ENCODE measurements around the gene AHSP.

The AHSP gene

GRCh38 chr16:31517800-31518402 lies 9.8 kb upstream of the AHSP start:
- Histone ChIP-seq H2BK120ac (ENCODE audit: low read depth, low read length) (no peak overlapping the region), H3K36me3 (ENCODE audit: control insufficient read depth in 1 of 2, insufficient read depth in 2 of 2, low read depth in 1 of 2, low read length in 2 of 2) (no peaks in the 10 kb centered on the region), H4K8ac (ENCODE audit: low read length) (no peak overlapping the region), H3K23ac (ENCODE audit: low read length in 2 of 2) (no peak overlapping the region), H3K27me3 (ENCODE audit: control insufficient read depth in 1 of 2, insufficient read depth in 1 of 2, low read length in 2 of 2) (no peaks in the 10 kb centered on the region), H3K27ac (ENCODE audit: low read length, poor library complexity, severe bottlenecking) (no peak overlapping the region), H2AK5ac (ENCODE audit: low read length, severe bottlenecking) (no peak overlapping the region), H2BK15ac (ENCODE audit: low read depth, poor library complexity, severe bottlenecking) (no peak overlapping the region), H2AFZ (ENCODE audit: low read depth, low read length) (no peak overlapping the region), H2BK12ac (ENCODE audit: low read length in 2 of 2) (no peak overlapping the region), H3K4me3 (ENCODE audit: insufficient read depth in 1 of 2, low read depth in 1 of 2, low read length in 2 of 2) (no peak overlapping the region), H3K18ac (ENCODE audit: low read depth in 1 of 2, low read length in 2 of 2) (no peak overlapping the region), H3K4me2 (ENCODE audit: low read length, poor library complexity, severe bottlenecking) (no peak overlapping the region), H4K91ac (ENCODE audit: low read length) (no peak overlapping the region), H3K9me3 (ENCODE audit: control insufficient read depth, low read length) (peaks cover under 1% of the 10 kb centered on the region), H2BK5ac (ENCODE audit: low read depth, low read length, poor library complexity, severe bottlenecking) (no peak overlapping the region), H3K14ac (ENCODE audit: low read length in 2 of 2) (no peak overlapping the region), H3K9ac (ENCODE audit: low read length) (no peak overlapping the region), H3K4me1 (ENCODE audit: control insufficient read depth, insufficient read depth, low read depth, low read length) (no peaks in the 10 kb centered on the region), H3K79me1 (replicated peaks; ENCODE audit: low read length, poor library complexity, severe bottlenecking) (no peaks in the 10 kb centered on the region), H3K4ac (ENCODE audit: low read depth in 1 of 2, low read length in 2 of 2) (no peak overlapping the region)
- no peak for DNase-seq
- WGBS: 83% methylated on average over 3 of the region's 4 CpGs

- H3K36me3 ChIP-seq (ENCODE audit: control insufficient read depth in 1 of 2, insufficient read depth in 2 of 2, low read depth in 1 of 2, low read length in 2 of 2): no peaks in the 10 kb centered on the region
- no peak overlapping the region for H3K23ac ChIP-seq (ENCODE audit: low read length in 2 of 2)
- H3K4me1 ChIP-seq (ENCODE audit: control insufficient read depth, insufficient read depth, low read depth, low read length): no peaks in the 10 kb centered on the region
- no peak overlapping the region for H3K4me2 ChIP-seq (ENCODE audit: low read length, poor library complexity, severe bottlenecking)
- no peak for DNase-seq
- no peak overlapping the region for H3K27ac ChIP-seq (ENCODE audit: low read length, poor library complexity, severe bottlenecking)
- WGBS: 83% methylated on average over 2 of the region's 2 CpGs
- no peak overlapping the region for H3K18ac ChIP-seq (ENCODE audit: low read depth in 1 of 2, low read length in 2 of 2)
- H2BK5ac ChIP-seq (ENCODE audit: low read depth, low read length, poor library complexity, severe bottlenecking): no peak overlapping the region
- H4K8ac ChIP-seq (ENCODE audit: low read length): no peak overlapping the region
- no peak overlapping the region for H3K14ac ChIP-seq (ENCODE audit: low read length in 2 of 2)
- H4K91ac ChIP-seq (ENCODE audit: low read length): no peak overlapping the region
- no peaks in the 10 kb centered on the region for H3K9me3 ChIP-seq (ENCODE audit: control insufficient read depth, low read length)
- H2BK12ac ChIP-seq (ENCODE audit: low read length in 2 of 2): no peak overlapping the region
- H3K4ac ChIP-seq (ENCODE audit: low read depth in 1 of 2, low read length in 2 of 2): no peak overlapping the region
- no peak overlapping the region for H2BK120ac ChIP-seq (ENCODE audit: low read depth, low read length)
- no peak overlapping the region for H2BK15ac ChIP-seq (ENCODE audit: low read depth, poor library complexity, severe bottlenecking)
- H2AFZ ChIP-seq (ENCODE audit: low read depth, low read length): no peak overlapping the region
- no peak overlapping the region for H3K9ac ChIP-seq (ENCODE audit: low read length)
- H3K79me1 ChIP-seq (replicated peaks; ENCODE audit: low read length, poor library complexity, severe bottlenecking): no peaks in the 10 kb centered on the region
- no peak overlapping the region for H2AK5ac ChIP-seq (ENCODE audit: low read length, severe bottlenecking)
- peaks cover 0 to 2% of the 10 kb centered on the region in 2 experiments for H3K27me3 ChIP-seq (ENCODE audit: control insufficient read depth in 1 of 2, insufficient read depth in 1 of 2, low read length in 2 of 2)
- no peak overlapping the region for H3K4me3 ChIP-seq (ENCODE audit: insufficient read depth in 1 of 2, low read depth in 1 of 2, low read length in 2 of 2)
These were observed 7.8 kb upstream of the AHSP start for GRCh38 chr16:31519759-31520431.

- H3K36me3 ChIP-seq (ENCODE audit: control insufficient read depth in 1 of 2, insufficient read depth in 2 of 2, low read depth in 1 of 2, low read length in 2 of 2): no peaks in the 10 kb centered on the region
- no peak overlapping the region for H3K4ac ChIP-seq (ENCODE audit: low read depth in 1 of 2, low read length in 2 of 2)
- no peaks in the 10 kb centered on the region for H3K79me1 ChIP-seq (replicated peaks; ENCODE audit: low read length, poor library complexity, severe bottlenecking)
- no peak overlapping the region for H2AK5ac ChIP-seq (ENCODE audit: low read length, severe bottlenecking)
- H3K4me3 ChIP-seq (ENCODE audit: insufficient read depth in 1 of 2, low read depth in 1 of 2, low read length in 2 of 2): no peak overlapping the region
- no peak overlapping the region for H2BK15ac ChIP-seq (ENCODE audit: low read depth, poor library complexity, severe bottlenecking)
- H4K91ac ChIP-seq (ENCODE audit: low read length): no peak overlapping the region
- H3K4me2 ChIP-seq (ENCODE audit: low read length, poor library complexity, severe bottlenecking): no peak overlapping the region
- H3K9ac ChIP-seq (ENCODE audit: low read length): no peak overlapping the region
- no peak overlapping the region for H3K14ac ChIP-seq (ENCODE audit: low read length in 2 of 2)
- WGBS: 90% methylated on average over 2 of the region's 3 CpGs
- peaks cover 0 to 2% of the 10 kb centered on the region in 2 experiments for H3K27me3 ChIP-seq (ENCODE audit: control insufficient read depth in 1 of 2, insufficient read depth in 1 of 2, low read length in 2 of 2)
- no peak overlapping the region for H2BK12ac ChIP-seq (ENCODE audit: low read length in 2 of 2)
- no peaks in the 10 kb centered on the region for H3K9me3 ChIP-seq (ENCODE audit: control insufficient read depth, low read length)
- H3K4me1 ChIP-seq (ENCODE audit: control insufficient read depth, insufficient read depth, low read depth, low read length): no peaks in the 10 kb centered on the region
- no peak overlapping the region for H3K18ac ChIP-seq (ENCODE audit: low read depth in 1 of 2, low read length in 2 of 2)
- no peak overlapping the region for H2BK120ac ChIP-seq (ENCODE audit: low read depth, low read length)
- H2BK5ac ChIP-seq (ENCODE audit: low read depth, low read length, poor library complexity, severe bottlenecking): no peak overlapping the region
- no peak for DNase-seq
- no peak overlapping the region for H3K23ac ChIP-seq (ENCODE audit: low read length in 2 of 2)
- H2AFZ ChIP-seq (ENCODE audit: low read depth, low read length): no peak overlapping the region
- H3K27ac ChIP-seq (ENCODE audit: low read length, poor library complexity, severe bottlenecking): no peak overlapping the region
- H4K8ac ChIP-seq (ENCODE audit: low read length): no peak overlapping the region
These were observed 6.3 kb upstream of the AHSP start for GRCh38 chr16:31521368-31521767.

GRCh38 chr16:31522071-31522470 lies 5.6 kb upstream of the AHSP start:
- Histone ChIP-seq H3K23ac (ENCODE audit: low read length in 2 of 2) (no peak overlapping the region), H3K36me3 (ENCODE audit: control insufficient read depth in 1 of 2, insufficient read depth in 2 of 2, low read depth in 1 of 2, low read length in 2 of 2) (no peaks in the 10 kb centered on the region), H3K14ac (ENCODE audit: low read length in 2 of 2) (no peak overlapping the region), H3K27ac (ENCODE audit: low read length, poor library complexity, severe bottlenecking) (no peak overlapping the region), H3K27me3 (ENCODE audit: control insufficient read depth in 1 of 2, insufficient read depth in 1 of 2, low read length in 2 of 2) (peaks cover 0 to 2% of the 10 kb centered on the region in 2 experiments), H3K9me3 (ENCODE audit: control insufficient read depth, low read length) (no peaks in the 10 kb centered on the region), H3K79me1 (replicated peaks; ENCODE audit: low read length, poor library complexity, severe bottlenecking) (no peaks in the 10 kb centered on the region), H3K4me1 (ENCODE audit: control insufficient read depth, insufficient read depth, low read depth, low read length) (no peaks in the 10 kb centered on the region), H3K4ac (ENCODE audit: low read depth in 1 of 2, low read length in 2 of 2) (no peak overlapping the region), H3K9ac (ENCODE audit: low read length) (no peak overlapping the region), H2BK120ac (ENCODE audit: low read depth, low read length) (no peak overlapping the region), H4K91ac (ENCODE audit: low read length) (no peak overlapping the region), H2AK5ac (ENCODE audit: low read length, severe bottlenecking) (no peak overlapping the region), H4K8ac (ENCODE audit: low read length) (no peak overlapping the region), H2AFZ (ENCODE audit: low read depth, low read length) (no peak overlapping the region), H3K4me2 (ENCODE audit: low read length, poor library complexity, severe bottlenecking) (no peak overlapping the region), H3K18ac (ENCODE audit: low read depth in 1 of 2, low read length in 2 of 2) (no peak overlapping the region), H2BK12ac (ENCODE audit: low read length in 2 of 2) (no peak overlapping the region), H3K4me3 (ENCODE audit: insufficient read depth in 1 of 2, low read depth in 1 of 2, low read length in 2 of 2) (no peak overlapping the region), H2BK15ac (ENCODE audit: low read depth, poor library complexity, severe bottlenecking) (no peak overlapping the region), H2BK5ac (ENCODE audit: low read depth, low read length, poor library complexity, severe bottlenecking) (no peak overlapping the region)
- 87% methylated on average over 3 of the region's 6 CpGs for WGBS
- DNase-seq: no peak

Data from mesenchymal stem cell (in vitro differentiated cells and primary cell).